ENCODE results near the gene SOX10. TPM values are rescaled to one million over a fixed set of nuclear protein-coding genes. Genes with fewer than 3 reads are reported as not detected.
A peak's percentile ranks its signal among the peaks of the same experiment; 100 is the strongest.

SOX10 gene
- polyA plus RNA-seq, 3 donors = not detected

GRCh38 chr22:38012604-38013072 is 28.3 kb upstream of the SOX10 start:
- H3K9ac ChIP-seq (ENCODE audit: insufficient read depth, low read length, poor library complexity, severe bottlenecking) = no peak overlapping the region
- Mint-ChIP-seq H3K27ac (no peak overlapping the region), H3K36me3 (no peaks in the 10 kb centered on the region), H3K4me1 (peaks cover 3% of the 10 kb centered on the region), H3K4me3 (no peak overlapping the region), H3K9me3 (peaks cover 0 to 13% (median 7%) of the 10 kb centered on the region in 7 donors), H3K27me3 (ENCODE audit: low read depth in 3 of 3) (peaks cover 1 to 5% (median 3%) of the 10 kb centered on the region in 3 donors)
- H3K27ac ChIP-seq (ENCODE audit: low read depth in 1 of 2, low read length in 2 of 2) = no peak overlapping the region
- no peaks in the 10 kb centered on the region for H3K4me1 ChIP-seq (ENCODE audit: control insufficient read depth in 1 of 2, insufficient read depth in 2 of 2, low read length in 2 of 2)
- H3K4me2 ChIP-seq (replicated peaks; ENCODE audit: extremely low read depth, low read length, poor library complexity, severe bottlenecking) = no peak overlapping the region
- H3K79me2 ChIP-seq (ENCODE audit: insufficient read depth, low read length) = no peaks in the 10 kb centered on the region
- no peaks in the 10 kb centered on the region for H4K20me1 ChIP-seq (ENCODE audit: insufficient read depth, low read length)
- intact Hi-C loops (cut with micrococcal nuclease) = no loop called here
- DNase-seq = no peak
- H2AFZ ChIP-seq (ENCODE audit: insufficient read depth, low read depth, low read length, poor library complexity, severe bottlenecking) = no peak overlapping the region
- H3K9me3 ChIP-seq (replicated peaks in 1 of 2; ENCODE audit: control insufficient read depth in 1 of 2, insufficient read depth in 1 of 2, low read length in 2 of 2) = no peaks in the 10 kb centered on the region
- H3K36me3 ChIP-seq (replicated peaks in 1 of 2; ENCODE audit: control insufficient read depth in 1 of 2, insufficient read depth in 2 of 2, low read length in 2 of 2) = no peaks in the 10 kb centered on the region
- no peak overlapping the region for H3K4me3 ChIP-seq (replicated peaks in 1 of 3; ENCODE audit: low read depth in 2 of 3, low read length in 3 of 3)
- TF ChIP-seq, protein P1, sequence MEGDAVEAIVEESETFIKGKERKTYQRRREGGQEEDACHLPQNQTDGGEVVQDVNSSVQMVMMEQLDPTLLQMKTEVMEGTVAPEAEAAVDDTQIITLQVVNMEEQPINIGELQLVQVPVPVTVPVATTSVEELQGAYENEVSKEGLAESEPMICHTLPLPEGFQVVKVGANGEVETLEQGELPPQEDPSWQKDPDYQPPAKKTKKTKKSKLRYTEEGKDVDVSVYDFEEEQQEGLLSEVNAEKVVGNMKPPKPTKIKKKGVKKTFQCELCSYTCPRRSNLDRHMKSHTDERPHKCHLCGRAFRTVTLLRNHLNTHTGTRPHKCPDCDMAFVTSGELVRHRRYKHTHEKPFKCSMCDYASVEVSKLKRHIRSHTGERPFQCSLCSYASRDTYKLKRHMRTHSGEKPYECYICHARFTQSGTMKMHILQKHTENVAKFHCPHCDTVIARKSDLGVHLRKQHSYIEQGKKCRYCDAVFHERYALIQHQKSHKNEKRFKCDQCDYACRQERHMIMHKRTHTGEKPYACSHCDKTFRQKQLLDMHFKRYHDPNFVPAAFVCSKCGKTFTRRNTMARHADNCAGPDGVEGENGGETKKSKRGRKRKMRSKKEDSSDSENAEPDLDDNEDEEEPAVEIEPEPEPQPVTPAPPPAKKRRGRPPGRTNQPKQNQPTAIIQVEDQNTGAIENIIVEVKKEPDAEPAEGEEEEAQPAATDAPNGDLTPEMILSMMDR (IDR thresholded peaks at IDR 0.05) = no peak
- no peaks in the 10 kb centered on the region for H3K27me3 ChIP-seq (ENCODE audit: control insufficient read depth in 2 of 2, insufficient read depth in 2 of 2, low read length in 2 of 2)
- 93% methylated on average over 4 of the region's 7 CpGs for WGBS (ENCODE audit: insufficient coverage)

DNA sequence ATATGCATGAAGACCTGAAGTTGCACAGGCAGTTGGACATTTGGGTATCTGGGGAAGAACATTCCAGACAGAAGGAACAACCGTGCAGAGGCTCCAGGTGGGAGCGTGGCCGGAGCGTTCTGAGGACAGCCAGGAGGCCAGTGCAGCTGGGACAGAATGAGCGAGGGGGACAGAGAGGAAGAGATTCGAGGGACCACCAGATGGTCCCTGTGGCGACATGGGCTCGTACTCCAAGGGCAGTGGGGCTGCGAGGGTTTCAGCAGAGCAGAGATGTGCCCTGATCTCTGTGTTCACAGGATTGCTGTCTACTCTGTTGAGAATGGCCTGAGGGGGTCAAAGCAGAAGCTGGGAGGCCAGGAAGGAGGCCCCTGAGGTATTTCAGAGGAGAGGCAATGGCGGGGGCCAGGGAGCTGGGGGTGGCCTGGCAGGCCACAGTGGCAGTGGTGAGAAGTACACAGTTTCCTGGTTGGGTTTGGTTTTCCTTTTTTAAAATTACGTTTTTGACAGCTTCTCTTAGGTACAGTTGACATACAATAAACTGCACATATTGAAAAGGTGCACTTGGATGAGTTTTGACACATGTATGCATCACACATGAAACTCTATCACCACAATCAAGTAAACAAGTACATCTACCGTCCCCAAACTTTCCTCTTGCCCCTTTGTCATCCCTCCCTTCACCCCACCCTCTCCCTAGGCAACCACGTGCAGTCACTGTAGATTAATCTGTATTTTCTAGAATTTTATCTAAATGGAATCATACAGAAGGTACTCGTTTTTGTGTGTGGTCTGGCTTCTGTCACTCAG is 24.8 kb upstream of the SOX10 start:
- peaks cover 0 to 6% (median 3%) of the 10 kb centered on the region in 7 donors for H3K9me3 Mint-ChIP-seq
- no peaks in the 10 kb centered on the region for H3K36me3 Mint-ChIP-seq
- Histone ChIP-seq H3K36me3 (replicated peaks in 1 of 2; ENCODE audit: control insufficient read depth in 1 of 2, insufficient read depth in 2 of 2, low read length in 2 of 2) (no peaks in the 10 kb centered on the region), H3K9me3 (replicated peaks in 1 of 2; ENCODE audit: control insufficient read depth in 1 of 2, insufficient read depth in 1 of 2, low read length in 2 of 2) (no peaks in the 10 kb centered on the region), H3K27me3 (ENCODE audit: control insufficient read depth in 2 of 2, insufficient read depth in 2 of 2, low read length in 2 of 2) (no peaks in the 10 kb centered on the region), H3K4me3 (replicated peaks in 1 of 3; ENCODE audit: low read depth in 2 of 3, low read length in 3 of 3) (no peak overlapping the region), H3K27ac (ENCODE audit: low read depth in 1 of 2, low read length in 2 of 2) (no peak overlapping the region), H2AFZ (ENCODE audit: insufficient read depth, low read depth, low read length, poor library complexity, severe bottlenecking) (no peak overlapping the region), H3K4me1 (ENCODE audit: control insufficient read depth in 1 of 2, insufficient read depth in 2 of 2, low read length in 2 of 2) (no peaks in the 10 kb centered on the region), H3K9ac (ENCODE audit: insufficient read depth, low read length, poor library complexity, severe bottlenecking) (no peak overlapping the region), H4K20me1 (ENCODE audit: insufficient read depth, low read length) (no peaks in the 10 kb centered on the region), H3K79me2 (ENCODE audit: insufficient read depth, low read length) (no peaks in the 10 kb centered on the region), H3K4me2 (replicated peaks; ENCODE audit: extremely low read depth, low read length, poor library complexity, severe bottlenecking) (no peak overlapping the region)
- 58% methylated on average over 10 of the region's 14 CpGs for WGBS (ENCODE audit: insufficient coverage)
- H3K27ac Mint-ChIP-seq = peak overlapping the region in 2 of 7 donors; percentile 39 to 53
- H3K4me1 Mint-ChIP-seq = no peaks in the 10 kb centered on the region
- TF ChIP-seq, protein P1 (IDR thresholded peaks at IDR 0.05) = no peak
- no peak for DNase-seq
- H3K4me3 Mint-ChIP-seq = no peak overlapping the region
- intact Hi-C loops (cut with micrococcal nuclease) = no loop called here
- H3K27me3 Mint-ChIP-seq (ENCODE audit: low read depth in 3 of 3) = peaks cover 1 to 5% (median 3%) of the 10 kb centered on the region in 3 donors

Measured in CD14-positive monocyte (primary cell).